NCI-H146 treated with DMSO at 0.1 percent for 48 hours (cell line): Measurements from ENCODE around the gene NME3.
A peak's percentile ranks its signal among the peaks of the same experiment; 100 is the strongest.

Experiments used
- DNase-seq: peaks from one replicate; lab custom pipeline; 2025; ENCODE audit not compliant: unreplicated experiment; lab: John Stamatoyannopoulos, UW

Gene NME3

DNA sequence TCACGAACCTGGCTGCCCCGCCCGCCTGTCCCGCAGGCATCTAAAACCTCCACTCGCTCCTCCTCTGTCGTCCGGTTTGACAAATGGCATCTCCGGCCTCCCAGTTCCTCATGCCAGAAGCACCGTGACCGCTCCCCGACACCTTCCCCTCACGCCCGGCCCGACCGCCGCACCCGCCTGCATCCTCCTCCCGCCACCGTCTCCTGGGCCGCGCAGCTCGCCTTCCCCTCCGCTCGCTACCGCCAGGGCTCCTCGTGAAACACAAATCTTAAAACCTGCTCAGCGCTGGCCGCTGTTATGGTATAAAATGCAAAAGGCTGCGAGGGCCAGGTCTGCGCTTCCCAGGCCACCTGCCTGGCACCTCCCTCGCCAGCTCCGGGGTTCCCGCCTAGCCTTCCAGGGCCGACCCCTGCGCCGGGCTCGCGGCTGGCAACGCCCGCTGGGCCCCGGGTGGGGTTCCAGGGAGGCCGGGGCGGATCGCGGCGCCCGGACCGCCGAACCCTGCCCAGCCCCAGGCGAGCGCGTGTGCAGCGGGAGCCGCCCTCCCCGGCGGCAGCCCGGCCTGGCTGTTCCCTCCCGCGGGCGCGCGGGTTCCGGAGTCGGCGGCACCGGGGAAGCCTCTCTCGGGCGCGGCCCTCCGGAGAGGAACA lies 10.5 kb upstream of the NME3 start:
- peak; percentile 35 for DNase-seq

DNA sequence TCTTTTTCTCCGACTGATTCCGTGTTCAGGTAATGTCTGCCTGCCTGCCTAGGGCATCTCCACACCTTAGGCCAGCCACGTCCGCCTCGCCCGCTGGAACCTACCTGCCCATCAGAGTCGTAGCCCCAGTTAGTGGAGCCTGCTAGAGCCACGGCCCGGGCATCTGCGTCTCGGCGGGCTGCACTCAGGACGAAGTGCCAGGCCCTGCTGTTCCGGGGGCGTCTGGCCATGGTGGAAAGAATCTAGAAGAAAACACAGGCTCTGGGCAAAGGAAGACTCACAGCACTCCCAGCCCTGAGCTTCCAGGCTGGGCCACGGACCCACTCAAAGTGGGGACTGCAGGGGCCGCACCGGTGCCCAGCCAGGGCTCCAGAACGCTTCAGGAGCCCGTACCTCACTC lies 9.9 kb upstream of the NME3 start:
- no peak for DNase-seq

DNA sequence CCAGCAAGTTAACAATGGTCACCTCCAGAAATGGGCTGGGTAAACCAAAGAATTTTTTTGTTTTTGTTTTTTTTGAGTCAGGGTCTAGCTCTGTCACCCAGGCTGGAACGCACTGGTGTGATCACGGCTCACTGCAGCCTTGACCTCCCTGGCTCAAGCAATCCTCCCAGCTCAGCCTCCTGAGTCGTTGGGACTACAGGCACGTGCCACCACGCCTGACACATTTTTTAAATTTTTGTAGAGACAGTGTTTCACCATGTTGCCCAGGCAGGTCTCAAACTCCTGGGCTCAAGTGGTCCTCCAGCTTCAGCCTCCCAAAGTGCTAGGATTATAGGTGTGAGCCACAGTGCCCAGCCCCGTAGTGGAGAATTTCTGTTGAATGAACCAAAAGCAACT lies 9.3 kb upstream of the NME3 start:
- no peak for DNase-seq

DNA sequence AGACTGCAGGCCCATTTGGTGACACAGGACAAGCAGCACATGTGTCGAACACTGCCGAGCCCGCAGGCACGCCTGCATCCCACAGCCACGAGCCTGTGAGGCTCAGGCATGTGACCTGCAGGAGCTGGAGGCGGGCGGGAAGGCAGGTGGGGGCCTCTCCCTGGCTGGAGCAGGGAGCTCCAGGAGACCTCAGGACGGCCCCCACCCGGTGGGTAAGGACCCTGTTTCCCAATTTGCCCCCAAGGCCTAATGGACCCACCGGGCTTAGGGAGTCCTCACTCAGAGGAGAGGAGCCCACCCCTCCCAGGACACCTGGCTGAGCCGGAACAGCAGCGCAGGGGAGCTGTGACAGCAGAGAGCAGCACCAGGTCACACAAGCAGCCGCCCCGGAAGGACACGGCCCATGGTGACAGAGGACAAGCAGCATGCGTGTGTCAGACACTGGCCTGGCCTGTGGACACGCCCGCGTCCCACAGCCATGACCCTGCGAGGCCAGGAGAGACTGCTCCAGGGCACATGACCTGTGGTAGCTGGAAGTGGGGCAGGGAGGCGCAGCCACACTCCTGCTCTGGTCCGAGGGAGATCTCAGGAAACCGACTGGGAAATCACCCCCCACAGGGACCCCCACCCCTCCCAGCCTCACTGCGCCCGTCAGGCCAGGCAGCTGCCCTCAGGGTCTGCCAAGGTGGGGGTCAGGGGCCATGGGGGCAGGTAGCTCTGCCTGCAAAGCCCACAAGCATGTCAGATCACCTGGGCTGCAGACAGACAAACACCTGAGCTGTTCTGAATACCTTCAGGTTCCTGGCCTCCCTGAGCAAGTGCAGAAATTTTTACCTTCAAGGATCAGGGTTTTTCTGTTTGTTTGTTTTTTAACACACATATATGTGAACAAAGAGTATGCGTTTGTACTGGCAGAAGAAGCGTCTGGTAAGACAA lies 8.7 kb upstream of the NME3 start:
- DNase-seq = no peak

DNA sequence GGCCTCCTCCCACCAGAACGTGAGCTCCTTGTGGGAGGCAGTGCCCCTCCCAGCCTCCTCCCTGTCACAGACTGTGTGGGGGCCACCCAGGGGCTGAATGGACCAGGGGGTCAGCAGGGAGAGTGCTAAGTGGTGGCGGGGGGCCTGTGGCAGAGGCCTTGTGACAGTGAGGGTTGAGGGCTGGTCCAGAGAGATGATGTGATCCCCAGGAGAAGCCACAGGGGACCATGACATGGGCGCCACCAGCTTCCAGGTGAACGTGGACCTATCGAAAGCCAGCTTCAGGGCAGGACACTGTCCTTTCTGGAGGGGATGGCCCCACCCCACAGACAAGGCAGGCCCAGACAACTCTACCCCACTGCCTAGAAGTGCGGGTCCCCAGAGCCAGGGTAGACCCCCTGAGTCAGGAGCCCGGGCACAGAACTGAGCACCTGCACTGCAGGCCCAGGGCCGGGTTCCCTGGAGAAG lies 7.9 kb upstream of the NME3 start:
- DNase-seq = no peak

DNA sequence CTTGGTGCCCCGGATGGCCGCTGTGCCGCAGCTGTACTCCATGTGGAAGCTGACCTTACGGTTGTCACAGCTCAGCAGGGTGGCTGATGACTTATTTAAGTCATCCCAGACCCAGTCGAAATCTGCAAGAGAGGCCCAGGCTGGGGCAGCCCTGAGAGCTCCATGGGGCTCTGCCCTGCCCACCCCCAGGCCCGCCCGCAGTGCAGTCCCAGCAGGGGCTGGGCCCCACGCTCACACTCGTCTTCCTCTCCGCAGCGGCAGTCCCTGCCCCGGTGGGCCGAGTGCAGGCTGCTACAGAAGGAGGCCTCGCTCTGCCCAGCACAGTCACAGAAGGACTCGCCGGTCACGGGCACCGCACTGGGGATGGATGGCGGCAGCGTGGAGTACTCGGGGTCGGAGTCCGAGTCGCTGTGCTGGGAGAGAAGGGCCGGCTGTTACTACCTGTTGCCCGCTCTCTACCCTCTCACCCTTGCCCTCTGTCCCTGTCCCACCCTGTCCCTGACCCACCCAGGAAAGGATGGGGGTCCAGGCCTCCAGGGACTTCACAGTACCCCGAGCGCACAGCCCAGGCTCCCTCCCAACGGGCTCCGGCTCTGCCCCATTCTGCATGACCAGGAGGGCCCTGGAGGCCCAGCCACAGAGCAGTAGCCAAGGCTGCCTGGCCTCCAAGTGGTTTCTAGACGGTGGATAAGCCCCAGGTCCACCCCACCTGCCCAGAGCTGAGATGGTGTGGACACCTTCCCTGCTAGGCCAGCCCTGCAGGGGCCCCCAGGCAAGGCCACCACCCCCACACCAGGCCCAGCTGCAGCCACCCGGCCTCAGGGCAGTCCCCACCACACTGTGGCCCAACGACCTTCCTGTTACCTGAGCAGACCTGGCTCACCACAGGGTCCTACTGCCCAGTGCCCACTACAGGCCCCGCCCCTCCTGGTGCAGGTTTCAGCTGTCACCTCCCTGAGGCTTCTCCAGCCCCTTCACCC lies 7.1 kb upstream of the NME3 start:
- no peak for DNase-seq

DNA sequence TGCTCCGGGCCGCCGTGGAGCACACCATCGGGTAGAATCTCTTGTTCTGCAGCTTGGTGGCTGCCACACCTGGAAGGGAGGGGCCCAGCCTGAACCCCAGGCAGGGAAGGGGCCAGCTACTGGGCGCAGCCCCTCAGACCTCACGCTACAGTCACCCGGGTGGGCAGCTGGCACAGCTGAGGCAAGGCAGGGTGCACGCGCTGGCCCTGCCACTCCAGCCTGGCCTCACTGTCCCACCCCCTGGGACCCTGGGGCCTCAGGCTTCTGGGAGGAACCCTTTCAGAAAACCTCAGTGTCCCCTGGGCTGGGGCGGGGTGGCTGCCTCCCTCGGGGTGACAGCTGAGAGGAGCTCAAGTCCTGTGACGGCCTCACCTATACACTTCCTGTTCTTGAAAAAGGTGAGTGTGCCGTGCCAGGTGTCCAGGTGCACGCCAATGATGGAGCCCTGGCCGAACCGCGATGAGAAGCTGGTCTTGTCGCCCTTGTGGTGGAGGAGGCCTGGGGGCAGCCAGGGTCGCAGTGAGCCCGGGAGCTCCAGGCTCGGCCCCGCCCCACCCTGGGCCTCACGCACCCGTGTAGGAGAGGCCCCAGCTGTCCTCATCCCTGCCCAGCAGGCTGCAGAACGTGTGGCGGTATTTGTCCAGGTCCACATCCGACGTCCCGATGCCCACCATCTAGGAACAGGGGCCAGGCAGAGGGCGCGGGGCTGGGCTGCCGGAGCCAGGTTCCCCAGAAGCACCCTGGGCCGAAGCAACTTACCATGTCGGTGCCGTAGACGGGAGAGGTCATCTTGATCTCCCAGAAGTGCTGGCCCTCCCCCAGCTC lies 6.2 kb upstream of the NME3 start:
- no peak for DNase-seq

DNA sequence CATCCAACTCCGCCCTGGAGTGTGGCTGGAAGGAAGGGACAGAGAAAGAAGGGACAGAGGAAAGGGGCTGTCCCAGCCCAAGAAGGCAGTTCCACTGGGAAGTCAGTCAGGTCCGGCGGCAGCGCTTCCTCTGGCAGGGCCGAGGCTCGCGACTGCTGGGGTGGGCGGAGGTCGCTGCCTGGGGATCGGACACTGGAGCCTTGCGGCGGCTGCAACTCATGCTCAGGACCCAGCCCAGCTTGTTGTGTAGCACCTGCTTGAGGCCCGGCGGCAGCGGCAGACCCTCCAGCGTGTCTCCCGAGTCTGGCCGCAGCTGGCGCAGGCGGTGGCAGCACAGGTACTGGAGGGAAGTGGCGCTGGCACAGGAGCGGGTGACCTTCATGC lies 5.6 kb upstream of the NME3 start:
- no peak for DNase-seq

DNA sequence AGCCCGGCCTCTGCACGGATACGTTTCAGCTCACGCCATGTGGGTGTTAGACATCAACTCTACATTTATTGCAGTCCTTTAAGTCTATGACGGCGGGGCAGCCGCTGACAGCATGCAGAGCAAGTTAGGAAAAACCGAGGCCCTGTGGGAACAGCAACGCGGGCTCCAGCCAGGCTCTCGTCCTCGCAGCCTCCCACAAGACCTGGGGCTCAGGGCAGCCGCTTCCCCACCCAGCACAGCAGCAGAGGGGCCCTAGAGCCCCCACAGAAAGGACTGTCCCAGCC lies 5.3 kb upstream of the NME3 start:
- DNase-seq = no peak

DNA sequence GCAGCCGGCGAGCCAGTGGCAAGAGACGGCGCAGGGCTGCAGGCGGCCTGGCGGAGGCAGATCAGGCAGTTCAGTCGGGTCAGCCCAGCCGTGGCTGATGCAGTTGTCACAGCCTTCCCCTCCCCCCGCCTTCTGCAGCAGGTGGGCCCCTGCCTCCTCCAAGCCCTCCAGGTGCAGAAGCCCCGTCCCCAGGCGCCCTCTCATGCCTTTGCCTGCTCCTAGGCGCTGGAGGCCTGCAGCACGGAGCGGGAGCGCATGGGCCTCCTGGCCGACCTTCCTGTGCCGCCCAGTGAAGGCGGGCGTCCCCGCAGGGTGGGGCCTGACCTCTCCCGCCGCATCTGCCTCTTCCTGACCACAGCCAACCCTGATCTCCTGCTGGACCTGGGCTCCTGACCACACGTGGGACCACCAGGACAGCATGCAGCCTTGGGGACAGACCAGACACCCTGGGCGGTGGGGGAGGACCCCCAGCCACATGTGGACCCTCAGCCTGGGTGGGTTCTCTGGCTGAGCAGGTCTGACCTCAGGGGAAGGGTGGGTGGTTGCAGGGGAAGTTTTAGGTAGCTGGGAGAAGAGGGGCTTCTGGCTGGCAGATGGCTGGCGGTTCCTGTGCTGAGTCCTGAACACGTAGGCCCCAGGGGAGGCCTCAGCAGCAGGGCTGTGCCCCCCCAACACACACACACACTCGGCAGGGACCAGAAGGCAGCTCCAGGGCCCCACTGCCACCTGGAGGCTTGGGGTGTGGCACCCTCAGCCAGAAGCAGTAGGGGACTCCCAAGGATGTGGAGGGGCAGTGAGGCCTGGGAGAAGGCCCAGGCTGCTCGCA lies 4.7 kb upstream of the NME3 start:
- DNase-seq = no peak

DNA sequence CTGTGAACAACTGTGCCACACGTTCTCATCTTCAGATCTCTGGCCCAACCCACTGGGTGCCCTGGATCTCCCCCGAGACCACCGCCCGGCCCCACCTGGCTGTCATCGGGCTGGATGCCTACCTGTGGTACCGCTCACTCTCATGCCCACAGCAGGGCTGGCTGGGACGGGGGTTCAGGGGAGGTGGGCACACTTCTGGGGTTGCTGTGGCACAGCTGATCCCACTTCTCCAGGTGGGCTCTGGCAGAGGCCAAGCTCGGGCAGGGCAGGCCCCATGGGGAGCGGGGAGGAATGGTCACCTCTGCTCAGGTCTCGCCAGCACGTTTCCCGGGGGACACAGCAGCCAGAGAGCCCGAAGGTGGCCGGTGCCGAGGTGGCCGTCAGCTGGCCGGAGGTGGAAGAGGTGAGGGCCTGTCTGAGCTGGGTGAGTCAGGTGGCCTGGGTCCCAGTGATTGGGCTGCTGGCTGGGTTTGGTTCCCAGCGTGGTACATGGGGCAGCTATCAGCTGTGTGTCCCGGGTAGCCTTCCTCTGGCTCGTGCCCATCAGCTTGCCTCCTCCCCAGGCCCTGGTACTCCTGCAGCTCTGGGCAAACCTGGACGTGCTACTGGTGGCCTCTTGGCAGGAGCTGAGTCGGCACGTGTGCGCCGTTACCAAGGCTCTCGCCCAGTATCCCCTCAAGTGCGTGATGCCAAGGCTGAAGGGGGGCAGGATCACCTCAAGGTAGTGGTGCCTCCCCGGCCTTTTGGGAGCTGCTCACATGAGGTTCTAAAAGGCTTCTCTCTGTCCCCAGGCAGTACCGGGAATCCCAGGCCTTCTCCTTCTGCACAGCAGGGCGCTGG lies 3.9 kb upstream of the NME3 start:
- no peak for DNase-seq

DNA sequence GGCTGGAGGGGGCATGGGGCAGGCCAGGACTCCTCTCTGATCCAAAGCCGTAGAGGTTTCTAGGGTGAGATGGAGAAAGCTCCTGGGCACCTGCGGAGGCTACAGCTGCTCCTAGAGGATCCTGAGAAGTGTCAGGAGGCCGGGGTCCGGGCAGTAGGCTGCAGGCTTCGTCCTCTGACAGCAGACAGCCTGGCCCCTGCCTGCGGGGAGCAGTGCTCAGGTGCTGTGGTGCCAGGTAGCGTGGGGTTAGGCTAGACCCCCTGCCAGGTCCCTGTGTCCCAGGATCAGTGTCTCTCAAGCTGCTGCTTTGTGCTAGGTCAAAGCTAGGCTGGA lies 3.1 kb upstream of the NME3 start:
- DNase-seq = no peak

DNA sequence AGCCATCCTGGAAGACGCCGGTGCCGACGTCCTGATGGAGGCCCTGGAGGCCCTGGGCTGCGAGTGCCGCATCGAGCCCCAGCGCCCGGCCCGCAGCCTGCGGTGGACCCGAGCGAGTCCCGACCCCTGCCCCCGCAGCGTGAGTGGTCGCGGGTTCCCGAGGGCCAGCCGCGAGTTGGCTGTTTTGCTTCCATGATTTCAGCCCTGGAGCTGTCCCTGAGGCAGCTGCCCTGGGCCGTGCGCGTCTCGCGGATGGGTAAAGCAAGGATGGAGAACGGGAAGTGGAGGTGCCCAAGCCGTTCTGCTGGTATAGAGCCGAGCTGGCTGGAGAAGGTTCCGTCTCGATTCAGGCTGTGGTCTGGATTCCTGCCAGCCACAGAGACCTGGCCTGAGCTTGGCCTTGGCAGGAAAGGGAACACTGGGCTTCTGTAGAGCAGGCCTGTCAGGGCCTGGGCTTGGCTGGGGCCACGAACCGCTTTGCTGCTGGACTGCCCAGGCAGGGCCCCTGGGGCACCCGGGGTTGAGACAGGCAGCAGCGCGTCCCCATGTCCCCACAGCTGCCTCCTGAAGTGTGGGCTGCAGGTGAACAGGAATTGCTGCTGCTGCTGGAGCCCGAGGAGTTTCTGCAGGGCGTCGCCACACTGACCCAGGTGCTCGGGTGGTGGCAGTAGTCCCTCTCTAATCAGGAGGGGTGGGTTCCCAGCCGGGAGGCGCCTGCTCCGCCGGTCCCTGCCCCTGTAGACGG lies 2.5 kb upstream of the NME3 start:
- peak; percentile 10 for DNase-seq

DNA sequence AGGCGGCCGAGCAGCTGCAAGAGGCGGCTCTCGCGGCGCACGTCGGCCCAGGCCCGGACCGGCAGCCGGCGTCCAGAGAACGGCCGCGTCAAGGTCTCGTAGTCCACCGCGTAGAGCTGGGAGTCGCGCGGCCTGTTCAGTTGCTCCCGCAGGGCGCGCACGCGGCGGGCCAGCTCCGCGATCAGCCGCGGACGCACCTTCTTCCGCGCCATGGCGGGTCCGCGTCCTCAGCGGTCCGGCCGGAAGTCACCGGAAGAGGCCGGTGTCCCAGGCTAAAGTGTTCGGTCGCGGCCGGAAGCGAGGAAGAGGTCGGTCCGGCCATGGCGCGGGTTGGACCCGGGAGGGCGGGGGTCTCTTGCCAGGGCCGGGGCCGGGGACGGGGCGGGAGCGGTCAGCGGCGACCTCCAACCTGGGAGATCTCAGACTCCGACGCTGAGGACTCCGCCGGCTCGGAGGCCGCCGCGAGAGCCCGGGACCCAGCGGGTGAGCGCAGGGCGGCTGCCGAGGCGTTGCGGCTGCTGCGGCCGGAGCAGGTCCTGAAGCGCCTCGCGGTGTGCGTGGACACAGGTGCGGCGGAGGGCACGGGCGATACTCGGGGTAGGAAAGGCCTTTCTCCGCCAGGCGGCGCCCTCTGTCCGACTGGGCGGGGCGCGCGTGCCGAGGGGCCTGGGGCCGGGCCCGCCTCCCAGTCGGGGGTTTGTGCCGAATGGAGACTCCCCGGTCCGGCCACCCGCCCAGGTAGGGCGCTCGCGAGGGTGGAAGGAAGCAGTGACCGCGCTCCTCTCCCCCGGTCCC lies 1.8 kb upstream of the NME3 start, which contains the start of gene MRPS34:
TSS of gene MRPS34 (minus strand) at position 227 of the 795 bp plus-strand sequence. CDS start at position 212, 15 bp downstream.
- peak; percentile 80 for DNase-seq

DNA sequence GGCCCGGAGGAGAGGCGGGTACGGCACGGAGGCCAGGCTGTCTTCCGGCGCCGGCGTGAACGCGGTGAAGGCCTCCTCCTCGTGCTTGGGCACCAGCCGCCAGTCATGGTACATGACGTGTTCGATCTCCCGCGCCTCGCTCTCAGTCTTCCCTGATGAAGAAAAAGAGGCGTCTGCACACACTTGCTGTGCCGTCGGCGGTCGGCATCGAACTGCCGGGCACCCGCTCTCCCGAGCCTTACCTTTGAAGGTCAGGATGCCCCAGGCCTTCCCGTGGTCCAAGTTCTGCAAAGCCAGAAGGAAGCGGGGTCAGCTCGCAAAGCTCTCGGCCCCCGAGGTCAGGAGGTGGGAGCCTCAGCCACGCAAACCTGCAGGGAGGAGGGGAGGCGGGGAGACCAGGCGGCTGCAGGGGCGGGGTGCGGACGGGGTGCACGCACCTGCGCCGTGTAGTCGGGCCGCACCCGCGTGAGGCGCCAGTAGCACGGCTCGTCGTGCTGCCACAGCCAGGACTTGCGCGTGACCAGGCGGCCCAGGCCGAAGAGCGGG lies 1.1 kb upstream of the NME3 start, which contains the start of gene EME2:
TSS of gene EME2 (plus strand) at position 449 of the 546 bp plus-strand sequence. CDS start 418 bp downstream, outside the sequence.
- peak; percentile 25 for DNase-seq

DNA sequence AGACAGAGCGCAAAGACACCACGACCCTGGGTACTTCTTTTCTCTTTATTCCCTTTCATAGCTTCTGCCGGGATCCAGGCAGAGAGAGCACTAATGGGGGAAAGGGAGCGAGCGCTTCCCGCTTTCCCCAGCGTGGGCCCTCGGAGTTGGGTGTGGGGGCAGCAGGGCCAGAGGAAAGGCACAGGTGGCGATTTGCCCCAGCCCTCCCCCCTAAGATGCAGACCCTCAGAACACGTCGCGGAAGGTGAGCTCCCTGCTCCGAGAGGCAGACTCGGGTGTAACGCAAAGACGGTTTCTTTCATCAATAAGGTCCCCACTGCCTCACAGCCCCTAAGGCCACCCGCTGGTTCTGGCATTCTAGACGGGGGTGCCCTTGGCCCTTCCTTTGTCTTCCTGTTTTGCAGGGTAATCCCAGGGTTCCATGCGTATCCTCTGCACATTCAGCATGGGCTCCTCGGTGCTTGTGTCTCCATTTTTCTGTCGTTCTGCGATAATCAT lies 570 bp upstream of the NME3 start:
- peak; percentile 21 for DNase-seq
